Myocyte (in vitro differentiated cells): ENCODE measurements around the gene NDOR1. TPM values are rescaled to one million over a fixed set of nuclear protein-coding genes. Genes with fewer than 3 reads are reported as not detected.

Experiments used
- DNase-seq: peaks from one replicate; pipeline ENCODE4 v3.0.0-alpha.2; 2012; ENCODE audit warnings: low read depth
- polyA plus RNA-seq: library from polyadenylated mRNA; unstranded; fragments of >200 nt; gene quantifications from one replicate; pipeline ENCODE4 v1.2.1, GENCODE V29; 2012; ENCODE audit warnings: missing spikeins
- total RNA-seq: library from RNA; depleted of rRNA; stranded (reverse); fragments of >200 nt; gene quantifications from 2 replicates; pipeline ENCODE4 v1.2.3, GENCODE V29; 2014

NDOR1 gene
- total RNA-seq = 6.1 and 10.5 TPM in 2 replicates
- polyA plus RNA-seq = 8.5 TPM

- DNase-seq = peak; percentile 86
Observed at GRCh38 chr9:137205126-137206069, at the start of gene NDOR1, which contains the start of gene TMEM203. Gene NDOR1 (plus strand): TSS chr9:137205700. CDS start chr9:137205778, 78 bp downstream. Gene TMEM203 (minus strand): TSS chr9:137205648. CDS start chr9:137205414, 234 bp downstream.

- DNase-seq = no peak
Observed at GRCh38 chr9:137156567-137157375, 48.7 kb upstream of the NDOR1 start.

- DNase-seq = no peak
Observed at GRCh38 chr9:137157618-137158415, 47.7 kb upstream of the NDOR1 start.

GRCh38 chr9:137158625-137159024 lies 46.9 kb upstream of the NDOR1 start:
- no peak for DNase-seq

- no peak for DNase-seq
Observed at GRCh38 chr9:137159105-137160053, 46.1 kb upstream of the NDOR1 start.

- no peak for DNase-seq
Observed at GRCh38 chr9:137160054-137160425, 45.5 kb upstream of the NDOR1 start.

- DNase-seq = no peak
Observed at GRCh38 chr9:137160716-137161557, 44.6 kb upstream of the NDOR1 start.

GRCh38 chr9:137161558-137162486 lies 43.7 kb upstream of the NDOR1 start:
- DNase-seq = no peak

GRCh38 chr9:137162505-137163364 lies 42.8 kb upstream of the NDOR1 start:
- no peak for DNase-seq

- DNase-seq = no peak
Observed at GRCh38 chr9:137163365-137163715, 42.2 kb upstream of the NDOR1 start.

- DNase-seq = no peak
Observed at GRCh38 chr9:137163805-137164204, 41.7 kb upstream of the NDOR1 start.

- DNase-seq = no peak
Observed at GRCh38 chr9:137164370-137165249, 40.9 kb upstream of the NDOR1 start.

GRCh38 chr9:137165250-137165836 lies 40.2 kb upstream of the NDOR1 start:
- DNase-seq = no peak

- DNase-seq = no peak
Observed at GRCh38 chr9:137166380-137167229, 38.9 kb upstream of the NDOR1 start.
